OCI-M1 (cell line): ENCODE data around the gene PEX11G.

ENCODE experiments used
- DNase-seq: peaks from one replicate; lab custom pipeline; 2025; lab: John Stamatoyannopoulos, UW

PEX11G gene

GRCh38 chr19:7521551-7522071 is 32.8 kb upstream of the PEX11G start:
- no peak for DNase-seq

- no peak for DNase-seq
Observed at GRCh38 chr19:7520131-7521051, 31.6 kb upstream of the PEX11G start.

- DNase-seq: no peak
Observed at GRCh38 chr19:7519361-7520130, 30.7 kb upstream of the PEX11G start.

DNA sequence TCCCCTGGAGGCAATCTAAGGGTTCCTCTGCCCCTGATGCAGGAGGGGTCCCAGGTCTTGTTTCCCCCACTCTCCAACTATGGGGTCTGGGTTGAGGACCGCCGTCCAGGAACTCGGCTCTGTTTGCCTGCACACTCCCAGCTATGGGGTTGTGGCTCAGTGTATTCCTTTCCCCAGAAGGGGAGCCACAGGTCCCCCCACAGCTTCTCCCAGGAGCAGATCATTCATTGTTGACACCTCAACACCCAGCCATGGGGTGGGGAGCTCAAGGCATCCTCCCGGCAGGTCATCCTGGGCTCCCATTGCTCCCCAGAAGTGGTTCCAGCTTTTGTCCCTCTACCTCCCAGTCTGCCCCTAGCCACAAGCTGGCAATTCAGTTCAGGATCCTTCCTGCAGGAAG is 28.0 kb upstream of the PEX11G start:
- no peak for DNase-seq

GRCh38 chr19:7516333-7516732 is 27.5 kb upstream of the PEX11G start:
- DNase-seq: no peak

DNA sequence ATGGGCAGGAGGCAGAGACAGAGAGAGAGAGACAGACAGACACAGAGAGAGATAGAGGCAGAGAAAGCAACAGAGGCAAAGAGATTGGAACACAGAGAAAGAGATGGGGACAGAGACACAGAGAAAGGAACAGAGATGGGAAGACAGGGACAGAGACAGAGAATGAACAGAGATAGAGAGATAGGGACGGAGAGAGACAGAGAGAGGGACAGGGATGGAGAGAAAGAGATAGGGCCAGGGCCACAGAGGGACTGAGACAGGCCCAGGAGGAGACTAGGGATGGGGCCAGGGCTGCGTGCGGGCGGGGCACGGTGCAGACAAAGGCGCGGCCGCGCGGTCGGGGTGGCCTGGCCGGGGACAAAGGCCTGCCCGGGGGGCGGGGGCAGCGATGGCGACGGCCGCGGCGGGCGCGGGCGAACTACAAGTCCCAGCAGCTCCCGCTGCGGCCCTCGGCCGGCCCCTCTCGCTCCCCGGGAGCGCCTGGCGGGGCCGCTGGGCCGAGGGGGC is 26.9 kb upstream of the PEX11G start, which contains the start of gene ZNF358:
Gene ZNF358 (plus strand): TSS at position 459 of the 507 bp plus-strand sequence. CDS start 3,140 bp downstream, outside the sequence.
- DNase-seq: peak; percentile 51

- DNase-seq: no peak
Observed at GRCh38 chr19:7515110-7515644, 26.3 kb upstream of the PEX11G start.

DNA sequence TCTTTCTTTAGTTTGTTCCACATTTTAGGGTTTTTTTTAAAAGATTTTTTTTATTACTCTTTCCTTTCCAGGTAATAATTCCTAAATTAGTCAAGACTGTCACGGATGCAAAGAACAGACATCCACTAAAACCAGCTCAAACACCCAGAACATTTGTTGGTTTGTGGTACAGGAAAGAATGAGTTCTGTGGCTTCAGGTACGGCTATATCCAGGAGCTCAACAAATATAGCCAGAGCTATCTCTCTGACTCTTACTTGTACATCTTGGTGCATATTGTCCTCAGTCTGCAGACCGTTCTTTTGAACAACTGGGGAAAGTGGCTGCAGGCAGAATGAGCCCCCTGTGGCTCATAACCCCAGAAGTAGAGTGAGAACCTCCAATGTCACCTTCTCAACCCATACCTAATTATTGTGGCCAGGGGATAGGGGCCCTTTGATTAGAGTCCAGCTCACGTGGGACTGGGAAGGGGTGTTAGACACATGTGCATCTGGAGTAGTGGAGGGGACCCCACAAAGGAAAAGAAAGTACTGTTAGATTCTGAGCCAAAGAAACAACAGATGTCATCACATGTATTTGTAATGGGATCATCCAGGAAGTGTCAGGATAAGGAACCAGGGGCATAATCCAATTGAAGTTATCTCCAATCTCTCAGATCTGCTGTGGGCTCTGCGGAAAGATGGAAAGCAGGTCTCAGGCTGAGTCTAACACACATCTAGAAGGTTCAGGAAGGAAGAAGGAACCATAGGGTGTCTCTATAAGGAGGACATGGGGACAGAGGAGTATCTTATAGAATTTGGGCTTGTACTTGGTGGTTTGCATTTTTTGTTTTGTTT is 25.2 kb upstream of the PEX11G start:
- DNase-seq: no peak

DNA sequence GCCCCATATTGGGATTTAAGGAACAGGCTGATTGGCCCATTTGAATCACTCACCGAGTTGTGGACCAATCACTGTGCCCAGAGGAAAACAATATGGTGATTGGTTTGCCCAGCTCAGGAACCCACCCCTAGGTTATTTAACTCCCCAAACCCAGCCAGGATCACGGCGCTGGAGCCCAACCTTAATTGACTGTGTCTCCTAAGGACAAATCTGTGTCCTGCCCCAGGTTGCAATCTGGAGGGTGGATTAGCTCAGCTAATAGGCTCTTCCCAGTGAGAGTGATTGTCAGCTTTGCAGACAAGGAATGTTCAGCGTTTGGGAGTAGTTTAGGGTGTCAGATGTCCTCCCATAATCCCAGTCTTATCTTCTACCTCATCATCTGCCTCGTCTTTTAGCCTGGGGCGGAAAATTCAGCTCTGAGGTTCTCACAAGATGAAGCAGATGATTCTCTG is 23.6 kb upstream of the PEX11G start:
- no peak for DNase-seq

DNA sequence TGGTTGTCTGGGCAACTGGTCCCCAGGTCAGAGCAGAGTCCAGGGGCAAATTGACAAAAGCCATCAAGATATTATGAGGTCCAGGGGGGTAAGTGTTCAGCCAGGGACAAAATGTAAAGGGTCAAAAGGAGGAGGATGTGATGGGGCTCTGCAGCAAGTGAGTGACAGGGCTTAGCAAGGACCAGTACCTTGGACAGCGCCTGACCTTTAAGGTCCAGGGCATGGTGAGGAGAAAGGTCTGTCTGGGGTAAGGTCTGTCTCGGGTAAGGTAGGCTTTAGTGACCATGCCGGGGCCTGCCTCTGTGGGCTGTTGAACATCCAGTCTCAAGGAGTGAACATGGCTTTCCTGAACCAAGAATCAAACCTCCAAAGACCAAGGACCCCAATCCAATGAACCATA is 20.8 kb upstream of the PEX11G start:
- peak; percentile 18 for DNase-seq

GRCh38 chr19:7507884-7508283 is 19.0 kb upstream of the PEX11G start:
- peak; percentile 82 for DNase-seq

DNA sequence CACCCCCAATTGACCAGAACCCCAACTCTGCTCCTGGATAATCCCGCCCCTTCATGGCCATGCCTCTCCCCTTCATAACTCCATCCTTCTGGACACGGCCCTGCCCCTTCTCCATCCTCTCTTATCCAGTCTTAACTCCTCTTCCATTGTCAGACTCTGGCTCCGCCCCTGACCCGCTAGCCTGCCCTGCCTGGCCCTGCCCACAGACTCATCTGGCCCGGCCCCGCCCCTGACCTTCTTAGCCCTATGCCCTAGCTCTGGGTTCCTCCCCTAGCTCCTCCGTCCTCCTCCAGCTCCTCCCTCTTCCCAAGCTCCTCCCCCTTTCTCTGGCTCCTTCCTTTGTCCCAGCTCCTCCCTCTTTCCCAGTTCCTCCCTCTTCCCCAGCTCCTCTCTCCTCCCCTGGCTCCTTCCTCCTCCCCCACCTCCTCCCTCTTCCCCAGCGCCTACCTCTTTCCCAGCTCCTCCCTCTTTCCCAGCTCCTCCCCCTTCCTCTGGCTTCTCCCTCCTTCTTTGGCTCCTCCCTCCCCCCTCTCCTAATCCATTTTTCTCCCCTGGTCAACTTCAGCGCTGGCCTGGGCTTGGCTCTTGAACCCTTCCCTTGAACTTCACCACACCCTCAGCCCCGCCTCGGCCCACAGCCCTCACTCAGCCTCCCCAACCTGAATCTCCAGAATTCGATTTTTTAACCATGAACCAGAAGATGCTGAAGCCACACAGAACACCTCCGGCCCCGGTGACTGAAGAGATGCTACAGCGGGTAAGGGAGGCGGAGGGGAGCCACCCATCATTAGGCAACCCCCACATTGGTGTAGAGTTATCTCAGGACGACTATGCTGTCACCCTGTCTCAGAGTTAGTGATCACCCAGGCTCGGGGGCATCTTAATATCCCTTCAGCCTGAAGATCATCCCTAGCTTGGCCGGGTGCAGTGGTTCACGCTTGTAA is 17.8 kb upstream of the PEX11G start:
- DNase-seq: peak; percentile 90

- peak; percentile 70 for DNase-seq
Observed at GRCh38 chr19:7505682-7506384, 17.0 kb upstream of the PEX11G start.

- no peak for DNase-seq
Observed at GRCh38 chr19:7505288-7505681, 16.4 kb upstream of the PEX11G start.

DNA sequence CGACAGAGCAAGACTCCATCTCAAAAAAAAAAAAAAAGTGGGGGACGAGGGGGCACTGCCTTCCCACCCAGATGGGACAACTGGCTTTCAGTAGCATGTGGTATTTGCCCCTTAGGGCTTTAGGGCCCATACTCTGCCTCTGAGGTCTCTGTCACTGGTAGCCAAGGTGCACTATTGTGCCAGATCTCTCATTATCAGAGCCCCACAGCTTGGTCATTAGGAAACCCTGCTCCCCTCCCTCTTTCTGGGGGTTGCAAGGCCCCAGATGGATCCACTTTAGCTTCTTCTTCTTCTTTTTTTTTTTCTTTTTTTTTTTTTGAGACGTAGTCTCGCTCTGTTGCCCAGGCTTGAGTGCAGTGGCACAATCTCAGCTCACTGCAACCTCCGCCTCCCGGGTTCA is 15.8 kb upstream of the PEX11G start:
- DNase-seq: no peak

GRCh38 chr19:7502552-7502951 is 13.7 kb upstream of the PEX11G start:
- no peak for DNase-seq

DNA sequence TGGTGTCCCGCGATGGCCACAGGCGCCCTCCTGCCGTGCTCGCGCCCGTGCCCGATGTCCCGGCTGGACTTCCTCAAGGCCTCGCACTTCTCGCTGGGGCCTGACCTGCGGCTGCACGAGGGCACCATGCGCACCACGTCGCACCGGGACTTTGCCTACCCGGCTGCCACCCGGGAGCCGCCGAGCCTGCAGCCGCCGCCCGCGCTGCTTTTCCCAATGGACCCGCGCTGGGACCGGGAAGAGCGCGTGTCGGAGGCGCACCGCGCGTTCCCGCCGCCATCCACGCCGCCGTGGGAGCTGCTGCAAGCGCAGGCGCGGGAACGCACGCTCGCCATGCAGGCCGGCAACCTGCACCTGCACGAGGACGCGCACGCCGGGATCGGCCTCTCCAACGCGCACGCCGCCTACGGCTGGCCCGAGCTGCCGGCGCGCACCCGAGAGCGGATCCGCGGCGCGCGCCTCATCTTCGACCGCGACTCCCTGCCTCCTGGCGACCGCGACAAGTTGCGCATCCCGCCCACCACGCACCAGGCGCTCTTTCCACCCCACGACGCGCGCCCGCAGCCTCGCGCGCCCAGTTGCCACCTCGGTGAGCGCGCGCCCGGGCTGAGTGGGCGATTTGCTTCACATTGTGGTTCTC is 12.1 kb upstream of the PEX11G start:
- DNase-seq: no peak

DNA sequence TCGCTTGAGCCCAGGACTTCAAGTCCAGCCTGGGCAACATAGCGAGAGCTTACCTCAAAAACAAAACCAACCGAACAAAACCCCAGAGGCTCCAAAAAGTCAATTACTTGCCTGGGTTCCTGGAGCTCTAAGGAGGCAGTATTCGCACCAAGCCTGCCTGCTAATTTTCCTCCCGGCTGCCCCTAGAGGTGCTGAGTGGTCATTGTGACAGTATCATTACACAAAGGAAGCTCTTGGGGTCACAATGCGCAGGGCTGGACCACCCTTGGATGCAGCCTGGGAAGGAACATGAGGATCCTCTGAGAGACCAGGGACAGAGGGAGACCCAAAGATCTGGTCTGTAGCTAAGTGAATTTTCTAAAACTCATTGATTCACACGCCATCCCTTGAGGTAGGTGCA is 8.5 kb upstream of the PEX11G start:
- peak; percentile 10 for DNase-seq
